ENCODE data around the gene ITGA6.

Gene ITGA6

GRCh38 chr2:172464400-172465129 lies 37.2 kb downstream of the ITGA6 start:
- DNase-seq = no peak

GRCh38 chr2:172465417-172466334 lies 38.3 kb downstream of the ITGA6 start:
- DNase-seq = peak in 41 of 56 donors; percentile 2 to 84 (median 39)

- no peak for DNase-seq
Observed at GRCh38 chr2:172467382-172467781, 40.0 kb downstream of the ITGA6 start.

- no peak for DNase-seq
Observed at GRCh38 chr2:172470958-172471922, 43.9 kb downstream of the ITGA6 start.

- DNase-seq = no peak
Observed at GRCh38 chr2:172472446-172473033, 45.2 kb downstream of the ITGA6 start.

- DNase-seq = no peak
Observed at GRCh38 chr2:172473167-172473566, 45.8 kb downstream of the ITGA6 start.

GRCh38 chr2:172478353-172478752 lies 51.0 kb downstream of the ITGA6 start:
- DNase-seq = no peak

- no peak for DNase-seq
Observed at GRCh38 chr2:172480301-172481218, 53.2 kb downstream of the ITGA6 start.

GRCh38 chr2:172481507-172482262 lies 54.3 kb downstream of the ITGA6 start:
- DNase-seq = no peak

GRCh38 chr2:172484253-172484652 lies 56.9 kb downstream of the ITGA6 start:
- no peak for DNase-seq

GRCh38 chr2:172484706-172485105 lies 57.3 kb downstream of the ITGA6 start:
- DNase-seq = no peak

GRCh38 chr2:172488556-172488955 lies 61.2 kb downstream of the ITGA6 start:
- no peak for DNase-seq

- no peak for DNase-seq
Observed at GRCh38 chr2:172489681-172490080, 62.3 kb downstream of the ITGA6 start.

- DNase-seq = no peak
Observed at GRCh38 chr2:172496160-172496608, 68.8 kb downstream of the ITGA6 start.

- no peak for DNase-seq
Observed at GRCh38 chr2:172507199-172507598, 79.8 kb downstream of the ITGA6 start.

- DNase-seq = no peak
Observed at GRCh38 chr2:172510088-172510487, 82.7 kb downstream of the ITGA6 start.

- DNase-seq = no peak
Observed at GRCh38 chr2:172510548-172510947, 83.2 kb downstream of the ITGA6 start.

- no peak for DNase-seq
Observed at GRCh38 chr2:172512810-172513523, 85.6 kb downstream of the ITGA6 start.

Data from amygdala (tissue), 56 donors.